GM12801 (cell line): ENCODE results near the gene ANP32E.

ENCODE experiments used
- TF ChIP-seq, protein P1 (sequence below): IDR thresholded peaks from one replicate; pipeline ENCODE4 v1.5.1; 2011; ENCODE audit warnings: control low read depth; ENCODE audit not compliant: insufficient read length; ENCODE audit errors: extremely low read depth

Gene ANP32E

DNA sequence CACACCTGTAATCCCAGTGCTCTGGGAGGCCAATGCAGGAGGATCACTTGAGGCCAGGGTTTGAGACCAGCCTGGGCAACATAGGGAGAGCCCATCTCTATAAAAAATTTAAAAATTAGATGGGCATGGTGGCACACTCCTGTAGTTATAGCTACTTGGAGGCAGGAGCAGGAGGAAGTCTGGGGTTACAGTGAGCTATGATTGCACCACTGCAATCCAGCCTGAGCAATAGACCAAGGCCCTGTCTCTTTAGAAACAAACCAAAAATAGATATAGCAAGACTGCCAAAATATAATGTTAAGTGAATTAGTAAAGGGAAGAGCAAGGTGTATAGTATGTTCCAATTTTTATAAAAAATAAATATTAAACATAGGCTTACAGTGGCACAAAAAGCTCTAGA, 57.4 kb downstream of the ANP32E start:
- TF ChIP-seq, protein P1, sequence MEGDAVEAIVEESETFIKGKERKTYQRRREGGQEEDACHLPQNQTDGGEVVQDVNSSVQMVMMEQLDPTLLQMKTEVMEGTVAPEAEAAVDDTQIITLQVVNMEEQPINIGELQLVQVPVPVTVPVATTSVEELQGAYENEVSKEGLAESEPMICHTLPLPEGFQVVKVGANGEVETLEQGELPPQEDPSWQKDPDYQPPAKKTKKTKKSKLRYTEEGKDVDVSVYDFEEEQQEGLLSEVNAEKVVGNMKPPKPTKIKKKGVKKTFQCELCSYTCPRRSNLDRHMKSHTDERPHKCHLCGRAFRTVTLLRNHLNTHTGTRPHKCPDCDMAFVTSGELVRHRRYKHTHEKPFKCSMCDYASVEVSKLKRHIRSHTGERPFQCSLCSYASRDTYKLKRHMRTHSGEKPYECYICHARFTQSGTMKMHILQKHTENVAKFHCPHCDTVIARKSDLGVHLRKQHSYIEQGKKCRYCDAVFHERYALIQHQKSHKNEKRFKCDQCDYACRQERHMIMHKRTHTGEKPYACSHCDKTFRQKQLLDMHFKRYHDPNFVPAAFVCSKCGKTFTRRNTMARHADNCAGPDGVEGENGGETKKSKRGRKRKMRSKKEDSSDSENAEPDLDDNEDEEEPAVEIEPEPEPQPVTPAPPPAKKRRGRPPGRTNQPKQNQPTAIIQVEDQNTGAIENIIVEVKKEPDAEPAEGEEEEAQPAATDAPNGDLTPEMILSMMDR = no peak

DNA sequence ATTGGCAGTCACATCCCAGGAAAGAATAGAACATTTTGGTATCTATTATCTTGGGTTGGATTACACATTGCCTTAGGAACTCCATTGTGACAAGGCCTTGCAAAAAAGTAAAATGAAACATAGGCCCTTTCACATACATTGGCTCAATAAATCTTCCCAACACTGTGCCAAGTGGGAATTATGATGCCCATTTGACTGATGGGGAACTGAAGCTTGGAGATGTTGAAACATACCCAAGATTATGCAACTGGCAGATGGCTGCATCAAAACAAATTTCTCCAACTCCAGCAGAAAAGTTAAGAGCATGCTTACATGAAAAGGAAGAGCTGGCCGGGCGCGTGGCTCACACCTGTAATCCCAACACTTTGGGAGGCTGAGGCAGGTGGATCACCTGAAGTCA, 59.3 kb downstream of the ANP32E start:
- TF ChIP-seq, protein P1 = no peak

DNA sequence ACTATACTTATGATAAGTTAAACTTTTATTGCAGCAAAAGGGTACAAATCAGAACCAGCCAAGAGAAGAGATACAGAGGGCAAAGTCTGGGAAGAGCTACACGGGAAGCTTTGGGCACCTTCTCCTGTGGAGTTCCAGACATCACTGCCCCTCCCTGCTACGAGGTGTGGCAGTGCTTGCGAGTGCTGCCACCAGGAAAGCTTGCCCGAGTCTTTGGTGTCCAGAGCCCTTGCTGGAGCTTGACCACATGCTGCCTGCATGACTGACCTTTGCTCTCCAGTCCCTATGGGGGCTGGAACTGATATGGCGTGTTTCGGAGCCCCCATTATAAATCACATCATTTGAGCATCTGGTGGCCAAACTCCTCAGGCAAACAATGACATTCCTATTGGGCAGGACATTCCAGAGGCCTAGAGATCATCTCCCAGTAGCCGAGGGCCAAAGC, 62.7 kb downstream of the ANP32E start:
- TF ChIP-seq, protein P1 = no peak

DNA sequence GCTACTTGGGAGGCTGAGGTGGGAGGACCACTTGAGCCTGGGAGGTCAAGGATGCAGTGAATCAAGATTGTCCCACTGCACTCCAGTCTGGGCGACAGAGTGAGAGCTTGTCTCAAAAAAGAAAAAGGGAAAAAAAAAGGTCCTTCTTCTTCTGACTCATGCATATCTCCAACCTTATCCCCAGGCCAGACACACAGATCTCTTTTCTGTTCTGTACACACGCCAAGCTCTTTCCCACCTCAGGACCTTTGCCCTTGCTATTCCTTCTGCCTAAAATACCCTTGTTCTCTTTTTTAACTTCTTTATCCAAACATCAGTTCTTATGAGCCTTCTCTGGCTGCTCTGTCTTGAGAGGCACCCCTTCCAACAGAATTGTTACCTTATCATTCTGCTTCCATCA, 64.1 kb downstream of the ANP32E start:
- TF ChIP-seq, protein P1 = no peak

DNA sequence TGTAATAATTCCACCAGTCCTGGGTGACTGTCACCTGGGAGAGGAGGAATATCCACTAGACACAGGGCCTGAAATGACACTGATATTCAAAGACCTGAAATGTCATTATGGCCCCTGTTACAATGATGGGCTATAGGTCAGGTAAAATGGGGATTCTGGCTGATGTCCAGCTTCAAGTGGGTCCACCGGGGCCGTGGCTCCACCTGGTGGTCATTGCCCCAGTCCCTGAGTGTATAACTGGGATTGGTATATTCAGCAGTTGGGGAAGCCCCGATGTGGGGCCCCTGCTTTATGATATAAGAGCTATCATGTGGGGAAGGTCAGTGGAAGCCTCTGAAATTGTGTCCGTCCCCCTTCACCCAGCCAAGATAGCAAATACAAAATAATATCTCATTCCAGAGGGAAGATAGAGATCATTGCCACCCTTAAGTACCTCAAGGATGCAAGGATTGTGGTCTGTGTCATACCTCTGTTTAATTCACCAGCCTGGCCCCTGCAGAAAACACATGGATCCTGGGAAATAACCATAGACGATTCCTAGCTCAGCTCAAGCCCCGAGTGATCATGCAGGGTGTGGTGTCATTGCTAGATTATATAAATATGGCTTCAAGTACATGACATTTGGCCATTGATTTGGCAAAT, 66.8 kb downstream of the ANP32E start:
- TF ChIP-seq, protein P1 = no peak
